ENCODE results near the gene FAM90A26.
"Not testable (repeated sequence)": the region's sequence is repeated elsewhere in the genome, so short reads cannot be mapped to it uniquely, and the experiment has no call there.

FAM90A26 gene

DNA sequence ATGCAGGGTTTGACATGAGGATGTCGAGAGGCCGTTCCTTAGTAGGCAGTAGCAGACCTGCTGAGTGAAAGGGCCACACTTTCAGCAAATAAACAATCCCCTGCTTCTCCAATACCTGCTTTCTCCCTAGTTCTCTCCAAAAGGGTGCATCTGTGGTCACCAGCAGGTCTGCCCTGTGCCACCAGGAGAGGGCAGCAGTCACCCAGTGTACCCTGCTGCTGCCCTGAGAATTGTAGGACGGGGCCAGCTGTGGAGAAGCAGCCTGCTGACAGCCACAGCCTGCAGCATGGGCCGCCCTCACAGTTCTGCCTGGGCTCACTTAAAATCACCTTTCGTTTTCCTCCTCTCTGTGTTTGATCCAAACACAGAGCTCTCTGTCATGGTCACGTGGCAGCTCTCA is 11.8 kb upstream of the FAM90A26 start:
- not testable (repeated sequence) for DNase-seq (ENCODE audit: low read depth)

DNA sequence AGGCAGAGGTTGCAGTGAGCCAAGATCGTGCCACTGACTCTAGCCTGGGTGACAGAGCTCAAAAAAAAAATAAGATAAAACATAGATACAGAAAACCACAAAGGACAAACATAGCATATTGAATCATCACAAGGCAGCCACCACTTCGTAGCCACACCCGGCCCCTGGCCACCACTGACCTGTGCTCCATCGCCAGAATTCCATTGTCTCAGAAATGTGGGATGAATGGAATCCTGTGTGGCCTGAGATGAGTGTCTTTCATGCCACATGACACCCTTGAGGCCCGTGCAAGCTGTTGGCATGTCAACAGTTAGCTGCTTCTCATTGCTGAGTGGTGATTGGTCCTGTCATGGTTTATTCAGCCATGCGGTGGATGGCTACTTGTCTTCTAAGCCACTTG is 10.2 kb upstream of the FAM90A26 start:
- DNase-seq (ENCODE audit: low read depth): not testable (repeated sequence)

- DNase-seq (ENCODE audit: low read depth): not testable (repeated sequence)
Observed at GRCh38 chr4:9165990-9166389, 4.2 kb upstream of the FAM90A26 start.

DNA sequence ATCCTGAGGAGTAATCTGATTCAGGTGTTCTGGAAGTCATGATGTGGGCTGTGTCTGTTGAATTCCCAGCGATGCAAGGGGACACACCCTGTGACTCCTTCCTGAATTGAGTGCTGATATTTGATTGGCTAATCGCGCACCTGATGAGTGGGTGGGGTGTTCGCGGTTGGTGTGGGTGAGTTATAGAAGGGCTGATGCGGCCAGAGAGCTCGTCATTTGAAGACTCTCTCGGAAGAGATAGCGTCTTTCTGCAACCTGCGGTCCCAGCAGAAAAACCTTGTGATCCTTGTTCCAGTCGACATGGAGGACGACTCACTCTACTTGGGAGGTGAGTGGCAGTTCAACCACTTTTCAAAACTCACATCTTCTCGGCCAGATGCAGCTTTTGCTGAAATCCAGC is 40.1 kb downstream of the FAM90A26 start, which contains the start of gene USP17L10:
USP17L10 (plus strand) TSS at position 301 of the 400 bp plus-strand sequence; CDS start at position 301, 0 bp downstream.
- not testable (repeated sequence) for DNase-seq (ENCODE audit: low read depth)

DNA sequence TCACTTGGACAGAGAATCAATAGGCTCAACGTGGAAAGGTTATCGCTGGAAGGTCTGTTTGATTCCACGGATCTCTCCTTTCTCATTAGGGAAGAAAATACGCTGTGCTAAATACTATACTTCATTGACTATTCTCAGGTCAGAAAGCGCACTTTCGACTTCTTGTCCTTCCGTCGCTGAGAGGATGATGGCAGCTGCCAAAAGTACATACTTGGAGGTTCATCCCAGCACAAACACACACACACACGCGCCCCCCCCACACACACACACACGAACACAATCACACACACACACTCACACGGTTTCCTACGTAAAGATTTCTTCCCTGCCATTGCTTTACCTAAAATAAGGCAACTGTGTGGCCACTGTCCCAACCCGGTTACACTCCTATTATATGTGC is 44.5 kb downstream of the FAM90A26 start:
- not testable (repeated sequence) for DNase-seq (ENCODE audit: low read depth)

DNA sequence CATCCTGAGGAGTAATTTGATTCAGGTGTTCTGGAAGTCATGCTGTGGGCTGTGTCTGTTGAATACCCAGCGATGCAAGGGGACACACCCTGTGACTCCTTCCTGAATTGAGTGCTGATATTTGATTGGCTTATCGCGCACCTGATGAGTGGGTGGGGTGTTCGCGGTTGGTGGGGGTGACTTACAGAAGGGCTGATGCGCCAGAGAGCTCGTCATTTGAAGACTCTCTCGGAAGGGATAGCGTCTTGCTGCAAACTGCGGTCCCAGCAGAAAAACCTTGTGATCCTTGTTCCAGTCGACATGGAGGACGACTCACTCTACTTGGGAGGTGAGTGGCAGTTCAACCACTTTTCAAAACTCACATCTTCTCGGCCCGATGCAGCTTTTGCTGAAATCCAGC is 44.9 kb downstream of the FAM90A26 start, which contains the start of gene USP17L11:
USP17L11 (plus strand) TSS at position 301 of the 400 bp plus-strand sequence; CDS start at position 301, 0 bp downstream.
- not testable (repeated sequence) for DNase-seq (ENCODE audit: low read depth)

DNA sequence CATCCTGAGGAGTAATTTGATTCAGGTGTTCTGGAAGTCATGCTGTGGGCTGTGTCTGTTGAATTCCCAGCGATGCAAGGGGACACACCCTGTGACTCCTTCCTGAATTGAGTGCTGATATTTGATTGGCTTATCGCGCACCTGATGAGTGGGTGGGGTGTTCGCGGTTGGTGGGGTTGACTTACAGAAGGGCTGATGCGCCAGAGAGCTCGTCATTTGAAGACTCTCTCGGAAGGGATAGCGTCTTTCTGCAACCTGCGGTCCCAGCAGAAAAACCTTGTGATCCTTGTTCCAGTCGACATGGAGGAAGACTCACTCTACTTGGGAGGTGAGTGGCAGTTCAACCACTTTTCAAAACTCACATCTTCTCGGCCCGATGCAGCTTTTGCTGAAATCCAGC is 49.6 kb downstream of the FAM90A26 start, which contains the start of gene USP17L12:
USP17L12 (plus strand) TSS at position 301 of the 400 bp plus-strand sequence; CDS start at position 301, 0 bp downstream.
- not testable (repeated sequence) for DNase-seq (ENCODE audit: low read depth)

- DNase-seq (ENCODE audit: low read depth): not testable (repeated sequence)
Observed at GRCh38 chr4:9224596-9224995, 54.4 kb downstream of the FAM90A26 start, which contains the start of gene USP17L13. Gene USP17L13 (plus strand): TSS chr4:9224896. CDS start chr4:9224896, 0 bp downstream.

Data from HS-5 (cell line).